HG02943 (cell line): Measurements from ENCODE around the gene PALD1.

Experiments
- ATAC-seq: cut with Tn5 transposase; IDR thresholded peaks from one replicate; pipeline ENCODE4 v1.9.1; 2021; ENCODE audit warnings: mild to moderate bottlenecking, low read depth, moderate library complexity; ENCODE audit not compliant: unreplicated experiment

The PALD1 gene

DNA sequence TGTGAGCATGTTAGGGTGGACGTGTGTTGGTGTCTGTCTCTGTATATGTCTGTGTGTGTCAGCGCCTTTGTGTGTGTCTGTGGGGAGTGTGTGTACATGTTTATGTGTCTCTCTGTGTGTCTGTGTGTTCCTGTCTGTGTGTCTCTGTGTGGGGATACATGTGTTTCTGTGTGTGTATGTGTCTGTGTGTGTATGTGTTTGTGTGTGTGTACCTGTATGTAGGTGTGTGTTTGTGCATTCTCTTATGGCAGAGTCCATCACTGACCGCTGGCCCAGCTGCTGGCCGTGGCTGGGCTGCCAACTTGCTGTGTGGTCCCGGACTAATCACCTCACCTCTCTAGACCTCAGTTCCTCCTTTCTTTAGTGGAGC is 54.6 kb downstream of the PALD1 start:
- ATAC-seq = no peak

DNA sequence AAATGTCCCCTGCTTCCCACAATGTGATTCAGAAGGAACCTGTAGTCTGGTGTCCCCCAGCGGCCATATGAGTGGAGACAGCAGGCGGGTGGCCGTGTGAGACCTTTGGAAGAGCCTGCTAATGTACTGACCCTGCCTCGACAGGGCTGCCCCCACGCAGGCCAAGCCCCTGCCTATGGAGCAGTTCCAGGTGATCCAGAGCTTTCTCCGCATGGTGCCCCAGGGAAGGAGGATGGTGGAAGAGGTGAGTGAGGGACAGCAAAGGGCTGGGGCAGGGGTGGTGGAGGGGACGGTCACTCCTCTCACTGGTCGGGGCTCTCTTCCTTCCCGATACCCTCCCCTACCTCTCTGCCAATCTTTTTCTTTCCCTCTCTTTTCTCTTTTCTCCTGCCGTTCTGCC is 55.7 kb downstream of the PALD1 start:
- no peak for ATAC-seq

DNA sequence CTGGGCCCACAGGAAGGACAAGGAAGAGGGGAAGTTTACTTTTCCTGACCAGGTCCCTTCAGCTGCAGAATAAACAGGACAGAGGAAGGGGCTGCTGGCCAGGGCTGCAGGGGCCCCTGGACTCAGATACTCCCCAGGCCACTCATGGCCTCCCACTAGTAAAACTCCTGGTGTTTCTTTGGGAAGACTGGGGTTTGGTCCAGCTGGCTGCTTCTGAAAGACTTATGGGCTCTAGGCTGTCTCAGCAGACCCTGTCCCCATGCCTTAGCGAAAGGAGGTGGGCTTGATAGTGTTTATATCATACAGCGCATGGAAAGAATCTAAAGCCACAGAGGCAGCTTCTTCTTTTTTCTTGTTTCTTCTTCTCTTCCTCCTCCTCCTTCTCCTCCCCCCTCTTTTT is 56.4 kb downstream of the PALD1 start:
- no peak for ATAC-seq

DNA sequence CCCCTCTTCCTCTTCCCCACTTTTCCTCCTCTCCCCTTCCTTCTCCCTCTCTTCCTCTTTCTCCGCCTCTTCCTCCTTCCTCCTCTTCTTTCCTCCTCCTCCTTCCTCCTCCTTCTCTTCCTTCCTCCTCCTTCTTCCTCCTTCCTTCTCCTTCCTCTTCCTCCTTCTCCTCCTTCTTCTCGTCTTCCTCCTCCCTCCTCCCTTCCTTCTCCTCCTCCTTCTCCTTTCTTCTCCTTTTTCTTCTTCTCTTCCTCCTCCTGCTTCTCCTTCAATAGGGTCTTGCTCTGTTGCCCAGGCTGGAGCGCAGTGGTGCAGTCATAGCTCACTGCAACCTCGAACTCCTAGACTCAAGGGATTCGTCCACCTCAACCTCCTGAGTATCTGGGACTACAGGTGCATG is 56.9 kb downstream of the PALD1 start:
- no peak for ATAC-seq

DNA sequence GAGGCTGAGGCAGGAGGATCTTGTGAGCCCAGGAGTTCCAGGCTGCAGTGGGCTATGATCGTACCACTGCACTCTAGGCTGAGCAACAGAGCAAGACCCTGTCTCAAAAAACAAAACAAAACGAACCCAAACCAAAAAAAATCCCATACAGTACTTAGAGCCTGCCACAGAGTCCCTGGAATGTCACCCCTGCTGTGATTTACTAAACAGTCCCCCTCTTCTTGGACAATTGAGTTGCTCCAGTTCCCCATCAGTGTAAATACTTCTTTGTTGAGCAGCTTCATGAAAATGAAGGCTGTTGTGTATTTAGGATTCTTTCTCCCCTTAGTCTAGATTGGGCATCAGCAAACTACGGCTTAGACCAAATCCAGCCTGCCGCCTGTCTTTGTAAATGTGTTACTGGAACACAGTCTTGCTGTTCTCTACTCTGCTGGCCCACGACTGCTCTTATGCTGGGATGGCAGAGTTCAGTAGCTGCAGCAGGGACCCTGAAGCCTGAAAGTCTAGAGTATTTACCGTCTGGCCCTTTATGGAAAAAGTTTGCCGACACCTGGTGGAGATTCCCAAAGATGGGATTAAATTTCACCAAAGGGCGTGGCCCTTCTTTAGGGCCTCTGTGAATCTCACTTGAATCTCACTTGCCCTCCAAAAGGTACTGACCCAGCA is 57.8 kb downstream of the PALD1 start:
- no peak for ATAC-seq

DNA sequence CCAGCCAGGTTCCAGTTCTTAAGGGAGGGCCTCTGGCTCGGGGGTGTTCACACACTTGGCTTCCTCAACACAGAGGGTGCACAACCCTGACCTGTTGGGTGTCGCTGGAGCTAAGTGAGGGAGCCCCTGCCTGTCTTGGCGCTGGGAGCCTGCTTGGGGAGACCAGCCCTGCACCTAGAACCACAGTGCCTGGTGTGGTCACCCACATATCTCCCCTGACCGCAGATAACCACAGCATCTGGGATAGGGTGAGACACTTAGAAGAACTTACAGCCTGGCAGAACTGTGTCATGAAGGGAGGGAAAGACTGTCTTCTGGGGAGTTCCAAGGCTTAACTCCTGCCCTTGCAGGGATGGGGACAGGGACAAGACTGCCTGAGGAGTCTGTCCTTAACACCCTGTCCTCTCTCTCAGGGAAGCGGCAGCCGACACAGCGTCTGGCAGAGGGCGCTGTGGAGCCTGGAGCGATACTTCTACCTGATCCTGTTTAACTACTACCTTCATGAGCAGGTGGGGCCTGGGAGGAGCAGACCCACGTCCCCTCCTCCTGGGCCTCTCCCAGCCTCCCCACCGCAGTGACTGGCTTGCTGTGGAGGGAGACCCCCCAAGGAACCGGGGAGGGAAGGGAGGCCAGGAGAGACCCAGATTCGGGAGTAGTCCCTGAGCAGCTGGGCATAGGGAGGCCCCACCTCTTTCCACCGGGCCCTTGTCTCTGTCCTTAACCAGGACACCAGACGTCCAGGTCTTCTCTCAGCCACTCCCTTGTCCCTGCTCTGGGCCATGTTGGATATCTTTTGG is 59.0 kb downstream of the PALD1 start:
- ATAC-seq = no peak

DNA sequence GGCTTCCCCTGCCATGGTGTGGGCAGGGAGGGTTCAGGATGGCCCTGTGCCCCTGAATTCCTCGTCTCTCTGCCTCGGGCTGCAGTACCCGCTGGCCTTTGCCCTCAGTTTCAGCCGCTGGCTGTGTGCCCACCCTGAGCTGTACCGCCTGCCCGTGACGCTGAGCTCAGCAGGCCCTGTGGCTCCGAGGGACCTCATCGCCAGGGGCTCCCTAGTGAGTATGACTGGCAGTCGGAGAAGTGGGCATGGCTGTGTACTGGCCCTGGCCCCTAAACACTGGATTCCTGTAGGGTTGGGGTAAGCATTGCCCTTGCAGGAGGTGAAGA is 59.6 kb downstream of the PALD1 start:
- ATAC-seq = no peak

DNA sequence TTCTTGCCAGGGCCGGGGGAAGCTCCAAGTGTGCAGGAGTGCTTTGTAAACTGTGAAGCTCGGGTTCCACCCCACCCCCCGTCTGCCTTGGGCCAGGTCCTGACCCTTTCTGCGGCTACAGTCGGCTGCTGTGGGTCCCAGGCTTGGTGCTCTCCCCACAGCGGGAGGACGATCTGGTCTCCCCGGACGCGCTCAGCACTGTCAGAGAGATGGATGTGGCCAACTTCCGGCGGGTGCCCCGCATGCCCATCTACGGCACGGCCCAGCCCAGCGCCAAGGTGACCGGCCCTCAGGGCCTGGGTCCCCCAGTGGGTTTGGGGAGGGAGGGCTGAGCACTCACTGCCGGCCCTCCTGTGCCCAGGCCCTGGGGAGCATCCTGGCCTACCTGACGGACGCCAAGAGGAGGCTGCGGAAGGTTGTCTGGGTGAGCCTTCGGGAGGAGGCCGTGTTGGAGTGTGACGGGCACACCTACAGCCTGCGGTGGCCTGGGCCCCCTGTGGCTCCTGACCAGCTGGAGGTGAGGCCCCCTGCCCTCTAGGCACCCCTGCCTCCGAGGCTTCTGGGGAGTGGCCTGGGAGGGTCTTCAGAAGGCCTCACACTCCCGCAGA is 60.3 kb downstream of the PALD1 start:
- ATAC-seq = no peak

DNA sequence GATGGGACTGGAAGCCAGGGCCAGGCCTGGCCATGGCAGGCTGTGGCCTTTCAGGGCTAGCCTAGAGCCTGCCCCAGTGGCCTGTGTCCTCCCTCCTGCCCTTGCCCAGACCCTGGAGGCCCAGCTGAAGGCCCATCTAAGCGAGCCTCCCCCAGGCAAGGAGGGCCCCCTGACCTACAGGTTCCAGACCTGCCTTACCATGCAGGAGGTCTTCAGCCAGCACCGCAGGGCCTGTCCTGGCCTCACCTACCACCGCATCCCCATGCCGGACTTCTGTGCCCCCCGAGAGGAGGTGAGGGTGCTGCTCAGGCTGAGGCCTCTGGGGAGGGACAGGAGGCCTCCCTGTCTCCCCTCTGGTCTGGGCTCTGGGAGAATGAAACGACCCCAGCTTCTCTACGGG is 60.9 kb downstream of the PALD1 start:
- no peak for ATAC-seq

DNA sequence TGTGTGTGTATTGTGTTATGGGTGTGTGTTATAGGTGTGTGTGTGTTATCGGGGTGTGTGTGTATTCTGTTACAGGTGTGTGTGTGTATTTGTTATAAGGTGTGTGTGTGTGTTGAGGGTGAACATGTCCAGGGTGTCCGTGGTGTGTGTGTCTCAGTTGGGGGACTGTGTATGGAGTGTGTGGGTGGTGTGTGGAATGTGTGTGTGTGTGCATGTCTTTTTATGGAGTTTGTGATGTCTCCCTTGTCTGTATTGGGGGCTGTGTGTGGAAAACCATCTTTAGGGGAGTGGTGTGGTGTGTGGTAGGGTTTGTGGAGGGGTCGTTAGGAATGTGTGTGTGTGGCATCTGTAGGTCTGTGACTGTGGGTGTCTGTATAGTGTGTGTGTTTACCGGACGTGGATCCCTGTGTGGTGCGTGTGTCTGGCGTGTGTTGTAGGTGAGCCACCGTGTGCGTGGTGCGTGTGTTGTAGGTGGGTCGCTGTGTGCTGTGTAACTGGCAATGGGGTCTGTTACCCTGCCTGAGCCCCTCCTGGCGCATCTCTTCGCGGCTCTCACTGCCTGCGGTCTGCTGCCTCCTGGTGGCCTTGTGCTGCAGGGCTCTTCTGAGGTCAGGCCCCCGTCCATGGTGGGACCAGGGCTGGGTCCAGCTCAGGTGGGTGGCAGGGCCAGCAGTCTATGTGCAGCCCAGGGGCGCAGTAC is 61.7 kb downstream of the PALD1 start:
- no peak for ATAC-seq

DNA sequence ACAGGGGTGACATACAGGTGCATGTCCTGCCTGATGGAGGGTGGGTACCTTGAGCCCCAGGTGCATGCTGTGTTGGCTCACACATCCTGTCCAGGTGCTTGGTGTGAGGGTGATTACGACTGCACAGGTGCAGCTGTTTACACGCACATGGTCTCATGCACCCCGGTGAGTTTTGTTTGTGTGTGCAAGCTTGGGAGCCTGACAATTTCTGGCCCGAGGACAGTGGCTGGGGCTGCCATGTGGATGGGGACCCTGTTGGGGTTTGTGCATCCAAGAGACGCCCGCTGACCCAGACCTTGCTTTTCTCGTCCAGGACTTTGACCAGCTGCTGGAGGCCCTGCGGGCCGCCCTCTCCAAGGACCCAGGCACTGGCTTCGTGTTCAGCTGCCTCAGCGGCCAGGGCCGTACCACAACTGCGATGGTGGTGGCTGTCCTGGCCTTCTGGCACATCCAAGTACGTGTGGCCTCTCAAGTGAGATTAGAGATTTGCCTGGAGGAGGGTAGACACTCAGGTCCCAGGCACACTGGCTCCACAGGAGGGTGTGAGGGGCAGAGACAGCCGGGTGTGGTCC is 62.3 kb downstream of the PALD1 start:
- no peak for ATAC-seq

DNA sequence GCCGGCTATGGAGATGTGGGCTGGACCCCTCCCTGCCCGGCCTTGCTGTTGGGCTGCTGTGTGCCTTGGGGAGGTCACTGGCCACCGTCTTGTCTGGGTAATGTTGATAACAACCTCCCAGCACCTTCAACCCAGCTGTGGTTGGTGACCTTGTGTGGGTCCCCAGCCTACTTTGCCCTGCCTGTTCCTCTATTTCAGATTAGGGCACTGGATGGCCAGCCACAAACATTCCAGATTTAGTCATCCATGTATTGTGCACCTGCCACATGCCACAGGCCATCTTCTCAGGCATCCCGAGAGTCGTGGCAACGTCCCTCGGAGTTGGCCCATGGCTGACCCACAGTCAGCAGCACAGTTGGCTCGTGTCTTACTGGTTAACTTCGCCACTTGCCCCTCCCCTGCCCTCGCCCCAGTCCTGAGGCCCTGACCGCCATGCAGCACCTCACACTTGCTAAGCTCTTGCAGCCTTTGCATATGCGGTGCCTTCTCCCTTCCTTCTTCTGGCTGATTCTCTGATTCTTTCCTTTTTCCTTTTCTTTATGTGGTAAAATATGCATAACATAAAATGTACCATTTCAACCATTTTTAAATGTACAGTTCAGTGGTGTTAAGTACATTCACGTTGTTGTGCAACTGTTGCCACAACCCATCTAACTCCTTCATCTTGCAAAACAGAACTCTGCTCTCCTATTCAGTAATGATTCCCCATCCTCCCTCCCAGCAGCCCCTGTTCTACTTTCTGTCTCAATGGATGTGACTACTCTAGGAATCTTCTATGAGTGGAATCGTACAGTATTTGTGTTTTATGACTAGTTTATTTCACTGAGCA is 63.4 kb downstream of the PALD1 start:
- ATAC-seq = no peak

DNA sequence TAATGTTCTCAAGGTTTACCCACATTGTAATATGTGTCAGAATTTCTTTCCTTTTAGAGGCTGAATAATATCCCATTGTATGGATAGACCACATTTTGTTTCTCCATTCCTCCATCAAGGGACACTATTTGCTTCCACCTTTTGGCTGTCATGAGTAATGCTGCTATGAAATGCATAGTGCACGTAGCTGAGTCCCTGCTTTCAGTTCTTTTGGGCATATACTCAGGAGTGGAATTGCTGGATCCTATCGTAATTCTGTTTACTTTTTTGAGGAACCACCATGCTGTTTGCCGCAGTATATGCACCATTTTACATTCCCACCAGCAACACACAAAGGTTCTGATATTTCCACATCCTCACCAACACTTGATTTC is 64.0 kb downstream of the PALD1 start:
- no peak for ATAC-seq

DNA sequence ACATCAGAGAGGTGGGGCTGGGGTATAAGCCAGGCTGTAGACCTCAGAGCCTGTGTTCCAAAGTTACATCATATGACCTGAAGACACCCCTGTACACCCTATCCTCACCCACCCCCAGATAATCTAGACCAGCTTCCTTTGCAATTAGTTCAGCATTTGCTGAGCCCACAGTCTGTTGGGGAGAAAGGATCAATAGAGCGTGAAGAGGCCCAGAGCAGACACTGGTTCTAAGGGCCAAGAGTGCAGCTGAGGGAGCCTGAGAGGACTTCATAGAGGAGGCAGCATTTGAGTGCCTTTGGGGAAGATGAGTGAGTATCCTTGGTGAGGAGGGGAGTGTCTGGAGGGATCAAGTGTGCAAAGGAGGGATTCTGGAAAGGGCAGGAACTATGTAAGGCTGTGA is 65.3 kb downstream of the PALD1 start:
- no peak for ATAC-seq

DNA sequence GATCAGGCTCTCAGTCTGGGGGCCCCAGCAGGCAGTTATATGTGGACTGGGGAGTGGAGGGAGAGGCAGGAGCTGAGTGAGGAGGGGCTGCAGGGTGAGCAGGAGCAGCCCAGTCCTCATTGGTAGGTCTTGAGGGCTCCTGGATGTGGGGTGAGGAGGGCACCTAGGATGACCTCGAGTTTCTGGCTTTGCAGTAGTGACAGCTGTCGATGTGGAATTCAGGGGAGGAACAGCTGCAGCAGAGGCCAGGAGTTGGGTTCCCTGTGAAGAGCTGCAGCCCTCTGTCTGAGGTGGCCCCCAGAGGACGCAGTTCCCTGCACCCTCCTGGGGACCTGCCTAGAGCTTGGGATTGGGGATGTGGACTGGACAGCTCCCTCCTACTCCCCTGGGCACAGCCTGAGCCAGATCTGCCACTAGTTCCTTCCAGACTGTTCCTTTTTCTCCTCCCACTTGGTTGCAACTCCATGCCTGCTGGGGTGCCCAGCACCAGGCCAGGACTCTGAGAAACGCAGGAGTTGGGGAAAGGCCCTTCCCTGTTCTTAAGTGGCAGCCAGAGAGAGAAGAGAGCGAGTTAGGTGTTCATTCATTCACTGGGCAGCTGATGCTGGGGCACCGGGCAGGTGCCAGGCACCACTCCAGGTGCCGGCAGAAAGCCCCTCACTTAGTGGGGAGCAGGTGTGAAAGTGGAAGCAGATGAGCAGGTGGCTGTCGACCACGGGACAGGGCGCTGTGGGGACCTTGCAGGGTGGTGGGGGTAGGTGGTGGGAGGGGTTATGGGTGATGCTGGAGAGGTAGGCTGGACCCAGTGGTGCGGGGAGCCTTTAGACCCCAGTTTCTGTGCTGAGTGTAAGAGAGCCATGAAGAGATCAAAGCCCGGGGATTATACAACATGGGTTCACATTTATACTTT is 66.1 kb downstream of the PALD1 start:
- ATAC-seq = no peak

DNA sequence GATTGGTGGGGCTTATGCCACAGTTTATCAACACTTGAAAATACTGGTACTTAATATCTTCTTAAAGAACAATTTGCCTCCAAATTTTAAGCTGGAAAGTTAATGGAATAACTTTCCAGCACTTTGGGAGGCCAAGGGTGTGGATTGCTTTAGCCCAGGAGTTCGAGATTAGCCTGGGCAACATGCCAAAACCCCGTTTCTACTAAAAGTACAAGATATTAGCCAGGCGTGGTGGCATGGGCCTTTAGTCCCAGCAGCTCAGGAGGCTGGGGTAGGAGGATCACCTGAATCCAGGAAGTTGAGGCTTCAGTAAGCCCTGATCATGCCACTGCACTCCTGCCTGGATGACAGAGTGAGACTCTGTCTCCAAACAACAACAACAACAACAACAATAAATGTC is 68.0 kb downstream of the PALD1 start:
- ATAC-seq = no peak

DNA sequence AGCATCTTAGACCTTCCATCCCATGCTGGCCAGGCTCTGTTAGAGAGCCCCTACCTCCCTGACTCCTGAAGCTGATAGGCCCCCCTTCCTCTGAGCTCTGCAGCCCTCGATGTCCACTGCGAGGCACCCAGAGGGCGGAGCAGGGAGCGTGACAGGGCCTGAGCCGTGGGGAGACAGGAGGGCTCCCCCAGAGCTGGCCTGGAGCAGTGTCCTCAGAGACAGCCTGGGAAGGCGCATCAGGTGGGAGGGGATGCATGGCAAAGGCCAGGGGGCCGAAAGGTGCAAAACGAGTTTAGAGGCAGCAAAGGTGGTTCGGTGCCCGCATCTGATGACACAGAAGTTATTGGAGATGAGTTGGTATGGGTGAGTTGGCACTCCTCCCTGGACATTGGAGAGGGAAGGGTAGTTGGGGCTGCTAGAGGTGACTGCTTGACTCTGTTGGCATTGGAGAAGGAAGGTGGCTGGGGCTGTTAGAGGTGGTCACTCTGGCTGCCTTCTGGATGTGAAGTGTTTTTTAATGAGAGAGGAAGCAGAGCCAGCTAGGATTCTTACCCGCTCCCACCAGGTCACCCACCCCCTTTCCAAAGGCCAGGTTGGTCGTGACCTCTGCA is 70.9 kb downstream of the PALD1 start:
- no peak for ATAC-seq

DNA sequence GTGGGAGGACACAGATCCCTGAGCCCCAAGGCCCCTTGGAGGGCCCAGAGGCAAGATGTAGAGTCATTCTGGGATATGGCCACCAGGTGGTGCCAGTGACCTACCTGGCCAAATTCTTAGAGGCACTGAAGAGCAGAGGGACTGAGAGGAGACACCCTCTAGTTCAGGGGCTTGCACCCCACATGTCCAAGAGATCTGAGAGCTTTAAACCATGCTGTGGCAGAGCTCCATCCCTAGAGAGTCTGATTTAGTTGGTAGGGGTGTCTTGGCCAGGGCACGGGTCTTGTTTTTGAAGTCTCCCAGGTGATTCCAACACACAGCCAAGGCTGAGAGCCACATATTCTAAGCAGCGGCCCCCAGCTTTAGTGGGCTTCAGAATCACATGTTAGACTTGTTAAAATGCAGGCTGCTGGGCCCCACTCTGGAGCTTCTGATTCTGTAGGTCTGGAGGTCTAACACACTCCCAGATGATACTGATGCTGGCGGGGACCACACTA is 71.4 kb downstream of the PALD1 start:
- ATAC-seq = no peak

DNA sequence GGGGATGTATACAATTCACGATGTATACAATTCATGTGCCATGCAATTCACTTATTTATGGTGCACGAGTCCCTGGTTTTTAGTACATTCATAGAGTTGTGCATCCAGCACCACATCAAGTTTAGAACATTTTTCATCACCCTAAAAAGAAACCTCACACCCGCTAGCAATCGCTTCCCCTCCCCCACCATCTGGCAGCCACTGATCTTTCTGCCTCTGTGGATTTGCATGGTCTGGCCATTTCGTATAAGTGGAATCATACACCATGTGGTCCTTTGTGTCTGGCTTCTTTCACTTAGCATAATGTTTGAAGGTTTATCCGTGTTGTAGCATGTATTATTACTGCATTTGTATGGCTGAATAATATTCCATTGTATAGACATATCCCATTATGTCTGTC is 71.9 kb downstream of the PALD1 start:
- no peak for ATAC-seq
